Fibroblast of lung (primary cell): ENCODE results near the gene TTC39B.

Experiments
- EZH2 ChIP-seq: IDR thresholded peaks from 2 replicates; pipeline ENCODE4 v1.5.1; 2012; ENCODE audit warnings: low read length, control low read depth, mild to moderate bottlenecking; ENCODE audit errors: missing control alignments
- TF ChIP-seq, protein P1 (sequence below), 2 donors: IDR thresholded peaks in 1 of 2; conservative IDR thresholded peaks in 1 of 2; 1 replicate in 1 of 2; 2 replicates in 1 of 2; pipeline ENCODE4 v1.5.1; 2011 to 2012; ENCODE audit warnings: low read length in 2 of 2, control low read depth in 1 of 2, inconsistent platforms in 1 of 2, low read depth in 1 of 2, mild to moderate bottlenecking in 1 of 2

DNA sequence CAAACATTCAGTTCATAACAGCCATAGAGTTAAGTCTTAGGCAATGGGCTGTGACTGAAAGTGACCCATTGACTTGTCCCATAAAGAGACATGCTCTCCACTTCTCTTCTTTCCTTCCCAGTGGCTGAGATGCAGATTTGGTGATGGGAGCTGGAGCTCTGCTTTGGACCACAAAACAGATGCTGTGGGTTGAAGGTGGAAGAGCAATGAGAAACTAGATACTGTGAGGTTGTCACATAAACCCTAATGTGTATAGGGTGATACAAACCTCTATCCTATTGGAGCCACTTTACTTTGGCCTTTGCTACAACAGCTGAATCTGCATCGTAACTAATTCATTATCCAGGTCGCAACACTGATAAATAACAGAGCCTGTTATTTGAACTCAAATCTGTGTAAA, 192.0 kb downstream of the TTC39B start:
- TF ChIP-seq, protein P1, sequence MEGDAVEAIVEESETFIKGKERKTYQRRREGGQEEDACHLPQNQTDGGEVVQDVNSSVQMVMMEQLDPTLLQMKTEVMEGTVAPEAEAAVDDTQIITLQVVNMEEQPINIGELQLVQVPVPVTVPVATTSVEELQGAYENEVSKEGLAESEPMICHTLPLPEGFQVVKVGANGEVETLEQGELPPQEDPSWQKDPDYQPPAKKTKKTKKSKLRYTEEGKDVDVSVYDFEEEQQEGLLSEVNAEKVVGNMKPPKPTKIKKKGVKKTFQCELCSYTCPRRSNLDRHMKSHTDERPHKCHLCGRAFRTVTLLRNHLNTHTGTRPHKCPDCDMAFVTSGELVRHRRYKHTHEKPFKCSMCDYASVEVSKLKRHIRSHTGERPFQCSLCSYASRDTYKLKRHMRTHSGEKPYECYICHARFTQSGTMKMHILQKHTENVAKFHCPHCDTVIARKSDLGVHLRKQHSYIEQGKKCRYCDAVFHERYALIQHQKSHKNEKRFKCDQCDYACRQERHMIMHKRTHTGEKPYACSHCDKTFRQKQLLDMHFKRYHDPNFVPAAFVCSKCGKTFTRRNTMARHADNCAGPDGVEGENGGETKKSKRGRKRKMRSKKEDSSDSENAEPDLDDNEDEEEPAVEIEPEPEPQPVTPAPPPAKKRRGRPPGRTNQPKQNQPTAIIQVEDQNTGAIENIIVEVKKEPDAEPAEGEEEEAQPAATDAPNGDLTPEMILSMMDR (conservative IDR thresholded peaks at IDR 0.05 in 1 of 2, IDR thresholded peaks at IDR 0.05 in 1 of 2; ENCODE audit: low read depth in 1 of 2, low read length in 2 of 2): no peak
- TF ChIP-seq EZH2: no peak
